GM20000 (cell line): ENCODE measurements around the gene ADGRL1.

Source experiments
- DNase-seq: peaks from one replicate; pipeline ENCODE4 v3.0.0; 2012; ENCODE audit warnings: low spot score
- TF ChIP-seq, protein P1 (sequence below): IDR thresholded peaks from 2 replicates; pipeline ENCODE4 v1.5.1; 2012; ENCODE audit warnings: mild to moderate bottlenecking, control low read depth; ENCODE audit errors: extremely low read depth, missing control alignments

Gene ADGRL1

DNA sequence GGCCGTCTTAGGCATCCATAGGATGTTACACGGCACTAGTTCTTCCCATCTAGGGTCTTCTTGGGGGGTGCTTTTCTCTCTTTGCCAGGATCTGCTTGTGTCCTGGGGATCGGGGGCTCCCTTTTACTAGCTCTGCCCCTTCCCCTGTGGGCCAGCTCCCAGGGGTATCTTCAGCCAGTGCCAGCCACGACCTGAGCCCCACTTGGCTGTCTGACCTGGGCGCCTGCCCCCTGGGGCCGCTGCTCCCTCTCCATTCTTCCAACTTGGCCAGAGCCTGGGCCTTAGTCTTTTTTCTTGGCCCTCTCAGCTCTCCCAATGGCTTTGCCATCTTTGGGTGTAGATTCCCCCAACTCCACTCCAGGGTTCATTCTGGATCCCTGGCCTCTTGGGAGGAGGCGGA lies 91.5 kb downstream of the ADGRL1 start:
- TF ChIP-seq, protein P1, sequence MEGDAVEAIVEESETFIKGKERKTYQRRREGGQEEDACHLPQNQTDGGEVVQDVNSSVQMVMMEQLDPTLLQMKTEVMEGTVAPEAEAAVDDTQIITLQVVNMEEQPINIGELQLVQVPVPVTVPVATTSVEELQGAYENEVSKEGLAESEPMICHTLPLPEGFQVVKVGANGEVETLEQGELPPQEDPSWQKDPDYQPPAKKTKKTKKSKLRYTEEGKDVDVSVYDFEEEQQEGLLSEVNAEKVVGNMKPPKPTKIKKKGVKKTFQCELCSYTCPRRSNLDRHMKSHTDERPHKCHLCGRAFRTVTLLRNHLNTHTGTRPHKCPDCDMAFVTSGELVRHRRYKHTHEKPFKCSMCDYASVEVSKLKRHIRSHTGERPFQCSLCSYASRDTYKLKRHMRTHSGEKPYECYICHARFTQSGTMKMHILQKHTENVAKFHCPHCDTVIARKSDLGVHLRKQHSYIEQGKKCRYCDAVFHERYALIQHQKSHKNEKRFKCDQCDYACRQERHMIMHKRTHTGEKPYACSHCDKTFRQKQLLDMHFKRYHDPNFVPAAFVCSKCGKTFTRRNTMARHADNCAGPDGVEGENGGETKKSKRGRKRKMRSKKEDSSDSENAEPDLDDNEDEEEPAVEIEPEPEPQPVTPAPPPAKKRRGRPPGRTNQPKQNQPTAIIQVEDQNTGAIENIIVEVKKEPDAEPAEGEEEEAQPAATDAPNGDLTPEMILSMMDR, result no peak
- no peak for DNase-seq

DNA sequence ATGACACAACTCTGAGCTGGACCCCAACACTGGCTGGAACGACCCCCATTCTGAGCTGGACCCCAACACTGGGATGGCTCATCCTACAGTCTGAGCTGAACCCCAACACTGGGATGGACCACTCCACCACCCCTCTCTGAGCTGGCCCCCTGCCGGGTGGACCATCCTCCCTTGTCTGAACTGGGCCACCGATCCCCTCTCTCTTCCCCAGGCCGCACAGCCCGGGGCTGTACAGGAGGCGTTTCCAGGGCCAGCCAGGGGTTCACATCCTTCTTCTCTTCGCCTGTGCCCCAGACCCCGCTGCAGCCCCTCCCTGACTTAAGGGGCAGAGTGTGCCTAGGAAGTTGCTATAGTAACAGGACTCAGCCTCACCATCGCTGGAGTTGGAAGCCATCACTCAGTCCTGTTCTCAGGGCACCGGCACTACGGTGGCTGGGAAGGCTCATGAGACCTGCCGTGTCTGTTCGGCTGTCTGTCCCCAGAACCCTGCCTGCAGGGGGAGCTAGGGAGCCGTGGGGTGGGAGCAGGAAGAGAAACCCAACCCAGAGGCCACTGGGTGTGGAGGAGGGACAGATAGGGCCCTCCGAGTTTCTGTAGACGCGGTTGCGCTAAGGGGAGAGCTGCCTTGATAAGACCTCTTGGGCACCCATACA lies 92.1 kb downstream of the ADGRL1 start:
- DNase-seq, result no peak
- TF ChIP-seq, protein P1, result peak; percentile 29

DNA sequence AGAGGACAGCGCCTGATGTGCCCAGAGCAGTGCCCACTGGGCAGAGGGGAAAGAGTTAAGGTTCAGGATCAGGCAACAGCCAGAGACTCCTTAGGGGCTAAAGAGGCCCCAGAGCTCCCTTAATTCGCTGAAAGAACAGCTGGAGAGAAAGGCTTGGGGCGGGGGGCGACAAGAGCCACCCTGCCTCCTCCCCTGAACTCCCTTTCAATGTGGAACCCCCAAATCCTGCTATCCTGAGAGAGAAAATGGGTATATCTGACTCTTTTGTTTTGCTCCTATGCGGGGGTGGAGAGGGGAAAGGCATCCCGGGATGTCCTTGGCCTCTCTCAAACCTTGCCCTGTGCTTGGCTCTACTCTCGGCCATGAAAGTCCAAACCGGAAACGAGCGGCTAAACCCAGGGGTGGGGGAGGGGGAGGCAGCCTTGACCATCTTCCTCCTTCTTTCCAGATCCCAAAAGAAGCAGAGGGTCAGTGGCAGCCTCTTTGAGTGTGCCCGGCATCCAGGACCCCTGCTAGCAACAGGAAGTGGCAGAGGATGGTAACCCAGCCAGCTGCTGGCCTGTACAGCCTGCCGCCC lies 93.1 kb downstream of the ADGRL1 start:
- no peak for DNase-seq
- TF ChIP-seq, protein P1, result no peak

DNA sequence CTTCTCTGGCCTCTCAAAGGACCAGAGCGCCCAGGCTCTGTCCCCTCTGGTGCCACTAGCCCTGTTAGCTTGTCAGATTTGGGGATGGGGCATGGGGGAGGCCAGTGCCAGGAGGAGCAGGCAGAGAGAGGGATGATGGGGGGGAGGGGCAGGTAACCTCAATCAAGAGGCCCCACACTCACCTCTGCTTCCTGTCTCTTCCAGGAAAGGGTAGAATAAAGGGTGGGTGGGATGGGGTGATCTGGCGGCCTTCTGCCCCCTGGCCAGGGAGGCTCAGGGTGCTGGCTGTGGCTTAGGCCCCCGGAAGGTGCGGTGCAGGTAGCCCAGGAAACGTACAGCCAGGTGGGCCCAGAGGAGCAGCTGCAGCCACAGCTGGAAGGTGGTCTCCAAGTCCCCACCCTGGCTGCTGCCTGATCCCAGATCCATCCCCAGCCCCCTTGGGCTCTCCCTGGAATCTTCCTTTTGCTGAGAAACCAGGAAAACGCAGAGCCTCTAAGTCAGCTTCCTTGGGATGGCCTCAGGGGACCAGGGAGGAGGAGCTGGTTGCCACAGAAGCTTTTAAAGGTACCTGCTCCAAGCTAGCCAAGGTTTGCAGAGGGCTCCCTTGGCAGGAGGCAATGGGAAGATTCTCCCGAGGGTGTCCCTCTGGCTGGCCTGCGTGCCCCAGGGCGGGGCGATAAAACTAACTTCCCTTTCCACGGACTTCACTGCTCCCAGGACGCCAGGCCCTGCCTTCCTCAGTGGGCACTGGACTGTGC lies 93.7 kb downstream of the ADGRL1 start:
- no peak for DNase-seq
- TF ChIP-seq, protein P1, result no peak

DNA sequence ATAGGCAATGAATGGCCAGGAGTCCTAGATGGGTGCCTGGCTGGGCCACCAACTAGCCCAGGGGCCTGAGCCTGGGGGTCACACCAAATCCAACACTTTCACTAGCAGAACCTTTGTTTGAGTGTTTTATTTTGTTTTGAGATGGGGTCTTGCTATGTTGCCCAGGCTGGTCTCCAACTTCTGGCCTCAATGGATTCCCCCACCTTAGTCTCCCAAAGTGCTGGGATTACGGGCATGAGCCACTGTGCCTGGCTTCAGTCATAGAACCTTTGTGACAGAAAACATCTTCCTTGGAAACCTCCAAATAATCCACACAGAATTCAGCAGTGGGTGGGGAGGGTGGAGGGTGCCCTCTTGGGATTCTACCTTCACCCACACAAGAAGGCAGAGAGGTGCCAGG lies 94.5 kb downstream of the ADGRL1 start:
- TF ChIP-seq, protein P1, result no peak
- DNase-seq, result no peak

DNA sequence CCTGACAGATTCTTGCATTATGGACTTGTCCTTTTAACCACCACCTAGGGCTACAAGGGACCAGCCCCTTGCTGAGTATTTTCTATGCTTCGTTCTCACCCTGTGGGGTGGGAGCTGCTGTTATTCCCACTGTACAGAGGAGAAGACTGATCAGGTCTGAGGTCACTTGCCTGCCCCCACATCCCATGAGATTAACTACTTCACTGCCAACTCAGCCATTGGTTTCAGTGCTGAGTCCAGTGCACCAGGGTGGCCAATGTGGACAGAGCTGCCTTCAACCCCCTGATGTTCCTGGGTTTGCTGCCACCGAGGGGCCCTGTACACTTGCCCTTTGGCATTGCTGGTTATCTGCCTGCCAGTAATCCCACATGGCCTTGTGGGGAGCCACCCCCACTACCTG lies 95.3 kb downstream of the ADGRL1 start:
- DNase-seq, result peak; percentile 9
- TF ChIP-seq, protein P1, result no peak
